Cardiac muscle cell (in vitro differentiated cells and primary cell): Measurements from ENCODE around the gene TAF7. TPM values are rescaled to one million over a fixed set of nuclear protein-coding genes. Genes with fewer than 3 reads are reported as not detected.
A peak's percentile ranks its signal among the peaks of the same experiment; 100 is the strongest.
"Not testable (repeated sequence)": the region's sequence is repeated elsewhere in the genome, so short reads cannot be mapped to it uniquely, and the experiment has no call there.

Experiments used
- DNase-seq, 2 donors: peaks; one replicate each; pipeline versions ENCODE4 v3.0.0 to v3.0.0-alpha.2; 2010 to 2017; ENCODE audit warnings: low read depth in 1 of 2, low spot score in 1 of 2
- H3K27ac ChIP-seq: fragments of 200-600 bp; sonication (generic); 2 replicates; pipeline ENCODE4 v1.5.1; 2016
- H3K27me3 ChIP-seq: fragments of 200-600 bp; sonication (generic); 2 replicates; pipeline ENCODE4 v1.6.0; 2016; ENCODE audit warnings: control low read depth
- H3K36me3 ChIP-seq: fragments of 200-600 bp; sonication (generic); 2 replicates; pipeline ENCODE4 v1.5.1; 2016; ENCODE audit warnings: control low read depth
- H3K4me1 ChIP-seq: fragments of 200-600 bp; sonication (generic); 2 replicates; pipeline ENCODE4 v1.8.1; 2017; ENCODE audit warnings: low read depth, mild to moderate bottlenecking, mixed run types
- H3K4me3 ChIP-seq: fragments of 200-600 bp; sonication (generic); 2 replicates; pipeline ENCODE4 v1.5.1; 2016; ENCODE audit warnings: mild to moderate bottlenecking
- H3K9me3 ChIP-seq: fragments of 200-600 bp; sonication (generic); 2 replicates; pipeline ENCODE4 v1.5.1; 2017; ENCODE audit warnings: low read depth, mild to moderate bottlenecking, control low read depth
- CTCF ChIP-seq: IDR thresholded peaks from 2 replicates; pipeline ENCODE4 v1.5.1; 2012; ENCODE audit warnings: low read depth, mild to moderate bottlenecking, low read length
- polyA plus RNA-seq: library from polyadenylated mRNA; unstranded; fragments of >200 nt; fragmentation: Nextera tagmentation; extraction: Ambion mirVana; gene quantifications from 2 replicates; pipeline ENCODE4 v1.2.1, GENCODE V29; 2016
- total RNA-seq: library from RNA; depleted of rRNA; stranded (reverse); fragments of >200 nt; gene quantifications from 2 replicates; pipeline ENCODE4 v1.2.3, GENCODE V29; 2016

Gene TAF7
- total and polyA plus RNA-seq, 2 experiments from 2014 or later, result 124 to 165 TPM

GRCh38 chr5:141343953-141344463, 23.4 kb upstream of the TAF7 start:
- Histone ChIP-seq H3K4me1 (no peaks in the 10 kb centered on the region), H3K27me3 (no peaks in the 10 kb centered on the region), H3K9me3 (no peaks in the 10 kb centered on the region), H3K4me3 (no peak overlapping the region), H3K27ac (peak overlapping the region; percentile 60), H3K36me3 (no peaks in the 10 kb centered on the region)
- TF ChIP-seq CTCF, result no peak
- no peak for DNase-seq

GRCh38 chr5:141343242-141343952, 22.8 kb upstream of the TAF7 start, which contains the start of gene PCDHGA3:
Gene PCDHGA3 (plus strand): TSS chr5:141343829. CDS start chr5:141344034, 205 bp downstream.
- no peaks in the 10 kb centered on the region for H3K4me1 ChIP-seq
- no peaks in the 10 kb centered on the region for H3K27me3 ChIP-seq
- peak; percentile 42 for TF ChIP-seq CTCF
- no peaks in the 10 kb centered on the region for H3K9me3 ChIP-seq
- H3K27ac ChIP-seq, result peak within 1 kb of the TSS; percentile 60
- DNase-seq, result peak in 1 of 2 donors; percentile 63
- no peak within 1 kb of the TSS for H3K4me3 ChIP-seq
- no peaks in the 10 kb centered on the region for H3K36me3 ChIP-seq

- Histone ChIP-seq H3K27me3 (no peaks in the 10 kb centered on the region), H3K9me3 (no peaks in the 10 kb centered on the region), H3K4me3 (no peak overlapping the region), H3K4me1 (no peaks in the 10 kb centered on the region), H3K27ac (peak overlapping the region; percentile 60), H3K36me3 (no peaks in the 10 kb centered on the region)
- peak in 1 of 2 donors; percentile 20 for DNase-seq
- no peak for TF ChIP-seq CTCF
These were observed 22.2 kb upstream of the TAF7 start for GRCh38 chr5:141342773-141343172.

GRCh38 chr5:141340781-141341354, 20.3 kb upstream of the TAF7 start:
- H3K9me3 ChIP-seq, DNase-seq, H3K27me3 ChIP-seq, H3K36me3 ChIP-seq, H3K27ac ChIP-seq, H3K4me1 ChIP-seq, H3K4me3 ChIP-seq: not testable (repeated sequence)

GRCh38 chr5:141338538-141339306, 18.1 kb upstream of the TAF7 start, which contains the start of gene PCDHGA2:
Gene PCDHGA2 (plus strand): TSS chr5:141338760.
- Histone ChIP-seq H3K4me1 (no peaks in the 10 kb centered on the region), H3K27ac (no peak within 1 kb of the TSS), H3K36me3 (no peaks in the 10 kb centered on the region), H3K9me3 (no peaks in the 10 kb centered on the region), H3K4me3 (no peak within 1 kb of the TSS), H3K27me3 (no peaks in the 10 kb centered on the region)
- DNase-seq, result peak in 1 of 2 donors; percentile 66
- peak; percentile 55 for TF ChIP-seq CTCF

- not testable (repeated sequence) for H3K9me3 ChIP-seq, H3K36me3 ChIP-seq, H3K27ac ChIP-seq, H3K4me3 ChIP-seq, H3K27me3 ChIP-seq, H3K4me1 ChIP-seq, DNase-seq
These were observed 12.0 kb upstream of the TAF7 start for GRCh38 chr5:141332571-141332970.
